Measurements from ENCODE around the gene PPME1. TPM values are rescaled to one million over a fixed set of nuclear protein-coding genes. Genes with fewer than 3 reads are reported as not detected.

PPME1 gene
- total RNA-seq, 1 experiment from 2014 or later, result 81.0 TPM

DNA sequence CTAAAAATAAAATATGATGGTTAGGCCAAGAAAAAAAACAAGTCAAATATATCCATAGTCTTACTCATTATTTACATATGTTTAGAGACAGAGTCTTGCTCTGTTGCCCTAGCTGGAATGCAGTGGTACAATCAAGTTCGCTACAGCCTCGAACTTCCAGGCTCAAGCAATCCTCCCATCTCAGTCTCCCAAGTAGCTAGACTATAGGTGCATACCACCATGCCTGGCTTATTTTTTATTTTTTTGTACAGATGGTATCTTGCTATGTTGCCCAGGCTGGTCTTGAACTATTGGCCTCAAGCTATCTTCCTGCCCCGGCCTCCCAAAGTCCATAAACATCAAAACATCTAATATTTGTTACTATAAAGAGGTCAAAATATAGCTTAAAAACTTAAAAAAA is 36.4 kb upstream of the PPME1 start:
- H3K4me1 ChIP-seq (replicated peaks; ENCODE audit: insufficient read depth), result peaks cover 25% of the 10 kb centered on the region
- H3K27ac ChIP-seq, result no peak overlapping the region
- H3K9me3 ChIP-seq (ENCODE audit: insufficient read depth, low read depth), result no peaks in the 10 kb centered on the region
- peaks cover 20% of the 10 kb centered on the region for H3F3A ChIP-seq (ENCODE audit: insufficient read depth, low read depth)
- ChIA-PET POLR2A (ENCODE audit: unreplicated experiment) (interaction anchor here (0.6 kb wide), 1 partner anchor 347 kb away, joined by 3 read pairs; the partner anchor contains the start of gene MRPL48), CTCF (no interaction called here)
- H3K9me2 ChIP-seq (ENCODE audit: insufficient read depth), result no peaks in the 10 kb centered on the region
- intact Hi-C loops (cut with micrococcal nuclease; ENCODE audit: unreplicated experiment), result no loop called here
- DNase-seq, result no peak
- H3K79me2 ChIP-seq (ENCODE audit: low read depth), result 0 out of 2 replicates have a peak, but pooled peaks cover 3% of the 10 kb centered on the region
- H2AFZ ChIP-seq, result no peak overlapping the region
- no peaks in the 10 kb centered on the region for H4K20me1 ChIP-seq (ENCODE audit: insufficient read depth)
- peaks cover 32% of the 10 kb centered on the region for H3K36me3 ChIP-seq (ENCODE audit: low read depth)
- TF ChIP-seq, protein P1, sequence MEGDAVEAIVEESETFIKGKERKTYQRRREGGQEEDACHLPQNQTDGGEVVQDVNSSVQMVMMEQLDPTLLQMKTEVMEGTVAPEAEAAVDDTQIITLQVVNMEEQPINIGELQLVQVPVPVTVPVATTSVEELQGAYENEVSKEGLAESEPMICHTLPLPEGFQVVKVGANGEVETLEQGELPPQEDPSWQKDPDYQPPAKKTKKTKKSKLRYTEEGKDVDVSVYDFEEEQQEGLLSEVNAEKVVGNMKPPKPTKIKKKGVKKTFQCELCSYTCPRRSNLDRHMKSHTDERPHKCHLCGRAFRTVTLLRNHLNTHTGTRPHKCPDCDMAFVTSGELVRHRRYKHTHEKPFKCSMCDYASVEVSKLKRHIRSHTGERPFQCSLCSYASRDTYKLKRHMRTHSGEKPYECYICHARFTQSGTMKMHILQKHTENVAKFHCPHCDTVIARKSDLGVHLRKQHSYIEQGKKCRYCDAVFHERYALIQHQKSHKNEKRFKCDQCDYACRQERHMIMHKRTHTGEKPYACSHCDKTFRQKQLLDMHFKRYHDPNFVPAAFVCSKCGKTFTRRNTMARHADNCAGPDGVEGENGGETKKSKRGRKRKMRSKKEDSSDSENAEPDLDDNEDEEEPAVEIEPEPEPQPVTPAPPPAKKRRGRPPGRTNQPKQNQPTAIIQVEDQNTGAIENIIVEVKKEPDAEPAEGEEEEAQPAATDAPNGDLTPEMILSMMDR (conservative IDR thresholded peaks at IDR 0.05), result no peak
- TF ChIP-seq EZH2 (IDR thresholded peaks at IDR 0.05; ENCODE audit: low read depth), result no peak
- H3K27me3 ChIP-seq (ENCODE audit: insufficient read depth, low read depth), result no peaks in the 10 kb centered on the region
- BruUV-seq (replicated peaks), result no TSS peak
- H3K4me3 ChIP-seq, result no peak overlapping the region
- no peak overlapping the region for H3K4me2 ChIP-seq

DNA sequence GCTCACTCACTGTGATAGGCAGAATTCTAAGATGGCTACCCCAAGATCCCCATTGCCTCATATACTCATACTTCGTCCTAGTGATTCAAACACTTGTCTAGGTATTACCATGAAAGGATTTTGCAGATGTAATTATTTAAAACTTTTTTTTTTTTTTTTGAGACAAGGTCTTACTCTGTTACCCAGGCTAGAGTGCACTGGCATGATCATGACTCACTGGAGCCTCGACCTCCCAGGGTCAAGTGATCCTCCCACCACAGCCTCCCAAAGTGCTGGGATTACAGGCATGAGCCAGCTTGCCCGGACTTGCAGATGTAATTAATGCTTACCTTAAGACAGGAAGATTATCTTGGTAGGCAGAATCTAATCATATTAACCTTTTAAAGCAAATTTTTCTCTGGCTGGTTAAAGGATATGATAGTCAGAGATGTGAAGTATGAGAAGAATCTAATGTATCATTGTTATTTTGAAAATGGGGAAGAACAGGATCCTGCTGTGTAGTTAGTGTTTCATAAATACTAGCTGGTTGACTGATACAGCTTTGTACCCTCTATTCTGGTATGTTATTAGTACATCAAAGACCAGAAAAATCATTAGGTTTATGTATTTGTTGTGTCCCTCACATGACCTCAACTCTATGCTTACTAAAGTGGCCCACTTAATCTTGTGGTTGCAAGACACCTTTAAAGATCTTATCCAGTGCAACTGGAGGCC is 35.8 kb upstream of the PPME1 start:
- CTCF ChIA-PET, result no interaction called here
- H3K4me1 ChIP-seq (replicated peaks; ENCODE audit: insufficient read depth), result peaks cover 32% of the 10 kb centered on the region
- H3K27ac ChIP-seq, result no peak overlapping the region

DNA sequence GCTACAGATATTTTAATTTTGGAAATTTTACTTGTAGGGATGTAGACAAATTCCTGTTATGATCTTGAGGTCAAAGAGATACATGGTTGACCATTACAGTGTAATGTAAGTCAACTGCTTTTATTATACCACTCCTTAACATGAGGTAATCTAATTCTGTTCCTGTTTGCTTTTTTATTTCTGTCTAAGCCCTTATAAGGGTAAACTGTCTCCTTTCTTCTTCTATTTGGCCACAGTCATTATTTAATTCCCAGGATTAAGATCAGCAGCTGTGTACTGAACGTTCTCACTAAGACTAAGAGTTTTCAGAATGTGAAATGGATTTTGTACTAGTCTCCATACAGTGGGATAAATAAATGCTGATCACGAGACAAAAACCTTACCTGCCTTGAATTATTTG is 33.1 kb upstream of the PPME1 start:
- BruUV-seq (replicated peaks), result TSS peak; percentile 76
- no peak for TF ChIP-seq EZH2 (IDR thresholded peaks at IDR 0.05; ENCODE audit: low read depth)
- TF ChIP-seq, protein P1 (conservative IDR thresholded peaks at IDR 0.05), result no peak
- Histone ChIP-seq H3K27ac (peak overlapping the region; percentile 91), H4K20me1 (ENCODE audit: insufficient read depth) (no peaks in the 10 kb centered on the region), H3F3A (ENCODE audit: insufficient read depth, low read depth) (peaks cover 29% of the 10 kb centered on the region), H3K79me2 (ENCODE audit: low read depth) (0 out of 2 replicates have a peak, but pooled peaks cover 10% of the 10 kb centered on the region), H3K9me3 (ENCODE audit: insufficient read depth, low read depth) (no peaks in the 10 kb centered on the region), H2AFZ (peak overlapping the region; percentile 21), H3K27me3 (ENCODE audit: insufficient read depth, low read depth) (no peaks in the 10 kb centered on the region), H3K36me3 (ENCODE audit: low read depth) (peaks cover 20% of the 10 kb centered on the region), H3K4me1 (replicated peaks; ENCODE audit: insufficient read depth) (peaks cover 45% of the 10 kb centered on the region), H3K4me2 (peak overlapping the region; percentile 67), H3K9me2 (ENCODE audit: insufficient read depth) (no peaks in the 10 kb centered on the region), H3K4me3 (peak overlapping the region; percentile 19; the same call in 1 of the 2 replicates)
- POLR2A ChIA-PET (ENCODE audit: unreplicated experiment), result interaction anchor here (0.5 to 1.0 kb wide), 2 partner anchors 33 to 151 kb away, joined by 7 to 10 read pairs; partner anchors contain the start of genes C2CD3 and PPME1
- DNase-seq, result no peak
- CTCF ChIA-PET, result no interaction called here
- intact Hi-C loops (cut with micrococcal nuclease; ENCODE audit: unreplicated experiment), result loop anchor here (1.0 kb wide), 2 partner anchors 9 to 33 kb away; partner anchors contain the start of genes C2CD3 and PPME1

More for the DNA sequence above, 35.8 kb upstream of the PPME1 start:
- Histone ChIP-seq H3K27me3 (ENCODE audit: insufficient read depth, low read depth) (no peaks in the 10 kb centered on the region), H3K36me3 (ENCODE audit: low read depth) (peaks cover 31% of the 10 kb centered on the region), H3K4me2 (no peak overlapping the region), H3K79me2 (ENCODE audit: low read depth) (0 out of 2 replicates have a peak, but pooled peaks cover 5% of the 10 kb centered on the region), H2AFZ (no peak overlapping the region), H3F3A (ENCODE audit: insufficient read depth, low read depth) (peaks cover 20% of the 10 kb centered on the region), H3K4me3 (no peak overlapping the region), H4K20me1 (ENCODE audit: insufficient read depth) (no peaks in the 10 kb centered on the region), H3K9me3 (ENCODE audit: insufficient read depth, low read depth) (no peaks in the 10 kb centered on the region), H3K9me2 (ENCODE audit: insufficient read depth) (no peaks in the 10 kb centered on the region)
- POLR2A ChIA-PET (ENCODE audit: unreplicated experiment), result interaction anchor here (0.5 to 1.3 kb wide), 2 partner anchors 25 to 36 kb away, joined by 3 to 8 read pairs; partner anchors contain the start of genes C2CD3 and PPME1
- intact Hi-C loops (cut with micrococcal nuclease; ENCODE audit: unreplicated experiment), result no loop called here
- TF ChIP-seq, protein P1 (conservative IDR thresholded peaks at IDR 0.05), result no peak
- TF ChIP-seq EZH2 (IDR thresholded peaks at IDR 0.05; ENCODE audit: low read depth), result no peak
- no TSS peak for BruUV-seq (replicated peaks)
- peak in 1 of 2 experiments; percentile 60 for DNase-seq
